Measurements from ENCODE around the gene ARSD. TPM values are rescaled to one million over a fixed set of nuclear protein-coding genes. Genes with fewer than 3 reads are reported as not detected.
"Not testable (repeated sequence)": the region's sequence is repeated elsewhere in the genome, so short reads cannot be mapped to it uniquely, and the experiment has no call there.

The ARSD gene
- total RNA-seq, 1 donor from 2014 or later: 13.0 TPM

DNA sequence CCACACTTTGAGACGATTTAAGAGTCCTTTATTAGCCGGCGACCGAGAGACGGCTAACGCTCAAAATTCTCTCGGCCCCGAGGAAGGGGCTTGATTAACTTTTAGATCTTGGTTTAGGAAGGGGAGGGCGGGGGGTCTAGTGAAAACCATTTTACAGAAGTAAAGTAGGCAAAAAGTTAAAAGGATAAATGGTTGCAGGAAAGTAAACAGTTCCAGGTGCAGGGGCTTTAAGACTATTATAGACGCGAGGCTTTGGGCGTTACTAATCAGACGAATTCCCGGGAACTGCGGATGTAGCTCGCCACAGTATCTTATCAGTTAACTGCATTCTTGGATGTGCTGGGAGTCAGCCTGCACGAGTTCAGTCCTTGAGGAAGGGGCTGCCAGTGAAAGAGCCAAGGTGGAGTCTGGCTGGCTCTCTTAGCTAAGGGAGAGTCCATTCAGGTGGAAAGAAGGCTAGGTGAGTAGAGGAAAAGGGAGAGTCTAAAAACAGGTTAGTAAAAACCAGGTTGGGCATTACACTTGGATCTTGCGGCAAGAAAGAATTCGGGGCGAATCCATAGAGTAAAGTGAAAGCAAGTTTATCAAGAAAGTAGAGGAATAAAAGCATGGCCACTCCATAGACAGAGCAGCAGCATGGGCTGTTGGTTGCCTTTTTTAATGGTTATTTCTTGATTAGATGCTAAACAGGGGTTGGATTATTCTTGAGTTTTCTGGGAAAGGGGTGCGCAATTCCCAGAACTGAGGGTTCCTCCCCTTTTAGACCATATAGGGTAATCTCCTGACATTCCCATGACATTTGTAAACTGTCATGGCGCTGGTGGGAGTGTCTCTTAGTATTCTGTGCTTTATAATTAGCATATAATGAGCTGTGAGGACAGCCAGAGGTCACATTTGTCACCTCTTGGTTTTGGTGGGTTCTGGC is 38.3 kb downstream of the ARSD start:
- DNase-seq: not testable (repeated sequence)

DNA sequence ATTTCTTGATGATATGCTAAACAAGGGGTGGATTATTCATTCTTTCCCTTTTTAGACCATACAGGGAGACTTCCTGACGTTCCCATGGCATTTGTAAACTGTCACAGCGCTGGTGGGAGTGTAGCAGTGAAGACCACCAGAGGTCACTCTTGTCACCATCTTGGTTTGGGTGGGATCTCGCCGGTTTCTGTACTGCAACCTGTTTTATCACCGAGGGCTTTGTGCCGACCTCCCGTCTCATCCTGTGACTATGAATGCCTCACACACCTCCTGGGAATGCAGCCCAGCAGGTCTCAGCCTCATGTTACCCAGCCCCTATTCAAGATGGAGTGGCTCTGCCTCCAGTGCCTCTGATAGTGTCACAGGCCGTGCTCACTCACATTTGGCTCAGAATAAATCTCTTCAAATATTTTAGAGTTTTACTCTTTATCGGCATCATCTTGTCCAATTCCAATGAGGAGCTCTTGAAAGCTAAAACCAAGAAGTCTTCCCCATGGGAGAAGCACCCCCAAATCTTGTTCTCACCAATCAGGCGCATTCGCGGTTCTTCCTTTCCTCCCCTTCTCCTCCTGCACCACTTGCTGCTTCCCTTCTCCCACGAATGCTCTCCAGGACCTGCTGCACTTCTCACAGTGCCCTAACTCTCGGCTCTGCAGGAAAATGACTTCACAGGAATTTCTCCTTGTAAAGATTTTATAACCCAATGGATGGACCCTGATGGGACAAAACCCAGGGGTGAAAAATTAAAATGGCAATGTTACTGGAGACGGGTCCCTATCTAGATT is 39.2 kb downstream of the ARSD start:
- DNase-seq: not testable (repeated sequence)

DNA sequence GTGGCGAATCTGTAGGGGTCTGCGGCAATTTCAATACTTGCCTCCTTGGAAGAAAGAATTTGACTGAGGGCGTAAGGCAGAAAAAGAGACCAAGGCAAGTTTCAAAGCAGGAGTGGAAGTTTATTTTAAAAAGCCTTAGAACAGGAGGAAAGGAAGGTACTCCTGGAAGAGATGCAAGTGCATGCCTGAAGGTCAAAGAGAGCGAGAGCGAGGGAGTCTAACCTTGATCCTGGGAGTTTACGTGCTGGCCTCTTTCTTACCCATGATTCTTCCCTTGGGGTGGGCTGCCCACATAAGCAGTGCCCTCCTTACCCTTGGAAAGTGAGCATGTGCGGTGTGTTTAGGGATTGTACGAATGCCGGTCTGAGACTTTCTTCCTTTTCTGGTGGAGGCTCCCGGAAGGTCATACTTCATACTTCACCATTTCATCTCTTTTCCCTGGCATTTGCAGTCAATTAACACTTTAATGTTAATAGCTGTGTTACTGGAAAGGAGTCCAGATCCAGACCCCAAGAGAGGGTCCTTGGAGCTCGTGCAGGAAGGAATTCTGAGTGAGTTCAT is 40.0 kb downstream of the ARSD start:
- no peak for DNase-seq

DNA sequence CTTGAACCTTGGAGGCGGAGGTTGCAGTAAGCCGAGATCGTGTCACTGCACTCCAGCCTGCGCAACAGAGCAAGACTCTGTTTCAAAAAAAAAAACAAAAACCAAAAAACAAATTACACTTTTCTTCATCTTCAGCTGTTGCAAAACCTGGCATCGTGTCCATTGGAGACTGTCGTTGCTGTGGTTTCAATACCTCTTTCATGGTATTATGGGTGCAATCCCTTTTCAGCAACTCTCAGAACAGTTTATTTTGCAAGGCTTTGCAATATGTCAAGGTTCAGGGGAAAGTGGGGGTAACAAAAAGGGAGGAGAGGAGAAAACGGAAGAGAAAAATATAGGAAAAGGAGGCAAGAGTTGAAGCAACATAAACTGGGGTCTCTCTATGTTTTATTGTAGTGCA is 40.8 kb downstream of the ARSD start:
- DNase-seq: no peak

DNA sequence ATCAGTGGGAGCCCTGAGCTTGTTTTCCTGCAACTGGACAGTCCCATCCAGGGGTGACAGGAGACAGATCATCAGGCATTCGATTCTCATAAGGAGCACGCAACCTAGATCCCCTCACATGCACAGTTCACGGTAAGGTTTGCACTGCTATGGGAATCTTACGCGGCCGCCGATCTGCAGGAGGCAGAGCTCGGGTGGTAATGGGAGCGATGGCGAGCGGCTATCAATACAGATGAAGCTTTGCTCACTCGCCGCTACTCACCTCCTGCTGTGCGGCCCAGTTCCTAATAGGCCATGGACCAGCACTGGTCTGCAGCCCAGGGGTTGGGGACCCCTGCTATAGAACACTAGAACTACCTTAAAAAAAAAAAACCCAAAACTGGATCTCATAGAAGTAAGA is 45.4 kb downstream of the ARSD start:
- DNase-seq: no peak

DNA sequence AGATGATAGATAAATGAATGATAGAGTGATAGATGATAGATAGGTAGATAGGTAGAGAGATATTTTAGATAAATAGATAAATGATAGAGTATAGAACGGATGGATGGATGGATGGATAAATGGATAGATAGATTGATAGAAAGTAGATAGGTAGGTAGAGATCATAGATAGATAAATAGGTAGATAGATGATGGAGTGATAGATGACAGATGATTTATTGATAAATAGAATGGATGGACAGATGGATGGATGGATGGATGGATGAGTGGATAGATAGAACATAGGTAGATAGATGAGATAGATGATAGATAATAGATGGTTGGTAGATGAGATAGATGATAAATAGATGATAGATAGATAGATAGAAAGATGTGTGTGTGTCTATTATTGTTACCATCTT is 49.5 kb downstream of the ARSD start:
- no peak for DNase-seq

DNA sequence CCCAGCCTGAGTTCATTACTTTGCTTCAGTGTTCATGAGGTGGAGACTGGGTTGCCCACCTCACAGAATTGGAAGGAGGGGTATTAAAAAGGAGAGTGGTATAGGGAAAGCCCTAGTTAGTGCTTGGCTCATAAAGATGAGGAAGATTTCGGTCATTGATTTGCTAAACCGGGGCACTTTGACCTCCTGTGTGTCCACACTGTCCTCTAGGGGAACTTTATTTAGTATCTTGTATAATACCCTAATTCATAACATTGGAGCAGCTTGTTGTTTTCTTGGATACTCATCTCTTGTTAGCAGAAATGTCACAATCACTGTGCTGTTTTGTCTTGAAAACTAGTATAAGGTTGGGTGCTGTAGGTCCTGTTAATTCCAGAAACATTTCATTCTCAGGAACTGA is 50.6 kb downstream of the ARSD start:
- no peak for DNase-seq

DNA sequence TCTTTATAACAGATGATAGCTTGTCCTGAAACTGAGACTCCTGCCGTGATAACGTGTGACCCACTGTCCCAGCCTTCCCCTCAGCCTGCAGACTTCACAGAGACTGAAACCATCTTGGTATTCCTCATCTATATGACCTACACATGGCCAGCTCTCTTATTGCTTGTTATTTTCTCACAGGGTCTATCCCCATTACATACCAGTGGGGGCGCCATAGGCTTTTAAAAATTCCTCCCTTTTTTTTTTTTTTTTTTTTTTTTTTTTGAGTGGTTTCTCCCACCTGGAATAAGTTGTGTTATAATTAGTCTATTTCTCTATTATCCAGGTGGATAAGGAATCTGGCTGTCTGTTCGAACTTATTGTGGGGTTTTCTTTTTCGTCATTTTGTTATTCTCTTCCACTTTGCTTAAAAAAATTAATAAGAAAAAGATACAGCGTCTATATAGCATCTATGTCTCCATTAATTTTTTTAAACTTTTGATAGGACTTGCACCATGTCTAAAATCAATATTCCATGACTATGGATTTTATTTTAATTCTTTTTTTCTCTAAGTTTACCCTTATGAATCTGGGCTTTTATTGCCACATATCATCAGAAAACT is 53.2 kb downstream of the ARSD start:
- no peak for DNase-seq

DNA sequence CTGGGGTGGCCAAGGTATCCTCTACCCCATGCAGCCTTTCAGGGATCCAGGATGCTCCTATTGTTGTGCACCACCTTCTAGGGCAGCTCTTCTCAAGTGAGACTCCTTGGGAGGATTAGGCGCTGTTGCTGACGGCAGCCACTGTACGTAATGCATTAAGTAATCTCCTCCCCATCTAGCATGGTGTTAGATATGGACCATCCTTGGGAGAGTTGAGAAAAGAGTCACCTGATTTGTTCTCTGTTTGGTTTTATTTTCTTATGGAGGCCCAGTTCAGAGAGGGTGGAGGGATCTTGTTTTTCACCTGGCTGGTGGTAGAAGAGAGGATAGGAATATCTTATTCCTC is 54.0 kb downstream of the ARSD start:
- DNase-seq: no peak

DNA sequence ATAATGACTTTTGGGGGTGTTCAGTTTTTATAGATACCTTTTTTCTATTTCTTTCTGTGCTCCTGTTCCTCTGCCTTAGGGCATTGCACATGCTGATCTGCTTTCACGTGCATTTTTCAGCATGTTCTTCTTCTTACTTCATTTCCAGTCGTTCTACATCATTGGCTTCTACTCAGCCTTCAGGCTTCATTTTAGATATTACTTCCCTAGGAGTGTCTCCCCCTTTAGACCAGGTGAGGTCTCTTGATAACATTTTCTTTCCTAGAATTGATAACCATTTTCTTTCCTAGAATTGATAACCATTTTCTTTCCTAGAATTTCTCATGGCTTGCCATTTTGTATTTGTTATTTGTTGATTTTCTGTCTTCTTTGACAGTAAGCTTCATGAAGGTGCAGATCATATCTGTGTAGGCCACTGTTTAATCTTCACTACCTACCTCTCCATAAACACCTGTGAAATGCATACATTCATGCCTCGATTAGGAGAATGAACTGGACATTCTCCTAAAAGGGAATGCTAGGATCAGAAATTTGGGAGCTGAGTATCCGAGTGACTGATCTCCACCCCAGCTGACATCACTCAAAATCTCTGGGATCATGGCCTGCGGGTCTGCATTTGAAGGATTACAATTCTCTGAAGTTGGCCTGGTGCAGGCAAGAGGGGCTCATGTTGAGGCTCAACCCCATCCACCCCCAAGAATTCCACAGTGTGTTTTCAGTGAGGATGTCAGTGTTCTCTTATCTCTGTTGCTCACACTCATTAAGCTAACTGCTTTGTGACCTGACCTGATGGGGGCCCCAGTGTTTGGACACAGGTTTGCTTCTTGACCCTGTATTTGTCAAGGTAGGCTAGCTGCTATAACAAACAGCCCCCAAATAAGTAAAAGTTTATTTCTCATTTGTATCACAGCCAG is 54.7 kb downstream of the ARSD start:
- DNase-seq: no peak

DNA sequence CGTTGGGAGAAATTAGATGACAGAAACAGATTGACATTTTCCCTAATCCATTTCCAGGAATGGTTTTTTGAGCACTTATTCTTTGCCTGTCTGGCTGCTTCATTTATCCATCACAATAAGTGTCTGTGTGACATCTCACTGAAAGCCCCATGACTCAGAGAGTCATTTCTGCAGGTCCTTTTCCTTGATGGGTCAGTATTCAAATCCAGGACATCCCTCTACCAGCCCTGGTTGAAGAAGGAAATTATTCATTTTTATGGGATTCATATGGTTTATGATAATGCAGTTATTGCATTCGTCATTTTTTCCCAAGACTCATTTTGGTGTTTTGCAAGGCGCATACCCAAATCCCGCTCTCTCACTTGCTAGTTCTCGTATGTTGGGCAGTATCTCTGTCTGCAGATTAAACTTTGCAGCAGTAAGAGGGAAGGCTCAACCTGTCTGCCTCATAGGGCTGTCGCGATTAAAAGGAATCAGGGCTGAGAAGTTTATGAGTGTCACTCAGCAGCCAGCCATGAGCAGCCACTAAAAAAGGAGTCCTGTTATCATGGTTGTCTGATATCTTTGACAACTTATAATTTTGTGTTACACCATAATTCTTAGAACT is 56.4 kb downstream of the ARSD start:
- no peak for DNase-seq

DNA sequence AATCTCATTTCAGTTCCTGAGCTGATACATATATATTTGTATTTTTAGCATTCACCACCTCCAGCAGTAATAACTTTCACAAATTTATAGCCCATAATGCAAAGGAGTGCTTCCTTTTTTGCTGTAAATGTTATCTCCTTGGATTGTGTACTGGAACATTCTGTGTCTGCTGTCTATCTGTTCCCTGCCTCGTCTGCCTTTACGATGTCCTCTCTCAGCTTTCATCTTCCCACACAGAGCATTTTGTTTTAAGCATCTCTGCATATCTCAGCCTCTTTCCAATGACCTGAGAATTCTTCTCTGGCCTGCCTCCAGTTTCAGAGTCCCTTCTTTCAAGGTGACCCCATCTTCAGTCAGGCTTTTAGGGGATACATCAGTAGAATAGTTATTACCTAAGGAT is 57.3 kb downstream of the ARSD start:
- DNase-seq: no peak

DNA sequence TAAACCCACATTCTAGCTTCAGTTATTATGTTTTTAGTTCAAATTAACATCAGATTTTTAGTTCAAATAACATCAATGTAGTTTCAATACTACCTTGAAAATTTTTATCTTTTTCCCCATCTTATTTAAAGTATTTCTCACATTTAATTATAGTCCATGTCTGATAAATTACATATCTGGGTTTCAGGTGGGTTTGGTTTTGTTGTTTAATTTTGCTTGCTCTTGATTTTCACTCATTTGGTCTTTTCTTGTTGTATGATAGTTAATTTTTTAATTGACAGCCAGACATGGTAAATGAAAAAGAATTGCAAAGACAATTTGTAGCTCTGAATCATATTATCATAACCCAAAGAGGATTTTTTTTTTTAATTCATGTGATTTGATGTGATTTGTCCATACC is 58.5 kb downstream of the ARSD start:
- no peak for DNase-seq

DNA sequence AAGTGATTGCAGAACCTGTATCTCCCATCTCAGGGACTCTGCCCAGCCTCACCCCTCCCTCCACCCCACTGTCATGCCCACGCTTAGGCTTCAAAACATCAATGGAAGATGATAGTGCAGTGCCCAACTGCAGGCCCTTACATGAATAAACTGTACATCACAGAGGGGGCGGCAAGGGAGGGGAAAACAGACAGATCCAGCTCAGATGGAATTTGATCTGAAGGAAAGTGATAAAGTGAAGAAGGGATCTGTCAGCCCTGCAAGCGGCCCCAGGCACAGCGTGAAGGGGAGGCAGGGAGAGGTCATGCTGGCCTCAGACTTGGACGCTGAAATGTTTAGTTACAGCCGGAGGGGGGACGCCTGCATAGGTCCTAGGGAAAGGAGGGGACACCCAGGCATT is 61.9 kb downstream of the ARSD start:
- no peak for DNase-seq

DNA sequence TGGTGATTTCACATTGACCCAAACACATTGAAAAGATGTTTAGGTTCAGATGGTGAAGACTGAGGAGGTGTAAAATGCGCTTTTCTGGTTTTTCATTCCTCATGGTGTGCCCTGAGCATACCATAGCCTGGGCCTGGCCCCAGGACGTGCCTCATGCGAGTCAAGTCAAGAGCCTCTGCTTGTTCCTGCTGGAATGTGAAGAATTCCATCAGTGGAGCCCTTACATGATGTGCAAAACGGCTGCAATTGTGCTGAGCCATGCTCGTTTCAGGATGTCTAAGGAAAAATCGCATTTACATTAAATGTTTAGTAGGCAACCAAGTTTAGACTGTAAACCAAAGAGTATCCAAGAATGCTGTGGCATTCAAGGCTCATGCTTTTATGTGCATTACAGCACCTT is 65.5 kb downstream of the ARSD start:
- no peak for DNase-seq

DNA sequence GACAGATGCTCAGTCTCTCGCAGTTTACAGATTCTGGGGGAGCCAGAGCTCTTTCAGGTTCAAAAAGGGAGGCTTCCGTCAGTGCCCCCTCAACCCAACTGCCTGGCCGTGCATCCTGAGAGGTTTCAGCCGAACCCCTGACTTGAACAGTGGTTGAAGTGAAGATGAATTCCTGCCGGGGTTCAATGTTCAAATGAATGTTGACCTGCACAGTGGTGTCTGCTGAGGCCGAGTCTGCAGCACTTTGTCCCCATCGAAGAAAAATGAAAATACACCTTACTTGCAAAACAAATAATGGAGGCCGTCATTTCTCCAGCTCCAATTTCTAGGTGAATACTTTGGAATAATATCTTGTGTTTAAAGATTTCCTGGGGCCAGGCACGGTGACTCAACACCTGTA is 66.7 kb downstream of the ARSD start:
- no peak for DNase-seq

DNA sequence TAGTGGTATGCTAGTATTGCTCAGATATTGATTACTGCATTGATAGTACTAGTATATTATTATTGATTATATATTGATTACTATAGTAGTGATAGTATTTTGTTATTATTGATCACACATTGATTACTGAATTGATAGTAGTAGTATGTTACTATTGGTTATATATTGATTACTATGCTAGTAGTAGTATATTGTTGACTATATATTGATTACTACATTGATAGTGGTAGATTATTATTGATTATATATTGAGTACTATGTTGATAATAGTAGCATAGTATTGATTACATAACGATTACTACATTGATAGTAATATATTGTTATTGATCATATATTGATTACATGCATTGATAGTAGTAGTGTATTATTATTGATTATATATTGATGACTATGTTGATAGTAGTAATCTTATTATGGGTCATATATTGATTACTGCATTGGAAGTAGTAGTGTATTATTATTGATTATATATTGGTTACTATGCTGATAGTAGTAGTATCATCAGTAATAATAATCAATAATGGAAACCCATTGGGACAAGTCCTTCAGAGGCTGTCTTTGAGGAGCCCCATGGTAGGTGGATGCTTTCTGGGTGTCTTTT is 69.8 kb downstream of the ARSD start:
- no peak for DNase-seq

DNA sequence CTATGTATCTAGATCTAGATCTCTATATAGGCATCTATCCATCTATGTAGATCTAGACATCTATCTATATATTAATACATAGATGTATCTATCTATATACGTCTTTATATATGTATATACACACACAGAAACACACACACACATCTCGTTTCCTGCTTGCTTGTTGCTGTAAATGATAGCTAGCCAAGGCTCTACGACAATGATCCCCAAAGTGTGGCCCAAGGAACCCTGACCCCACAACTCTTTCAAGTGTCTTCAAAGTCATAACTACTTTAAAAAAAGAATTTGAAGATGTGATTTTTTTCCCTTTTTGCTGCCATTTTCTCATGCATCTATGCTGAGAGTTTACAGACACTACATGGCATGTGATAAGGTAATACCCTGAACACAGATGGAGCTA is 71.6 kb downstream of the ARSD start:
- no peak for DNase-seq

DNA sequence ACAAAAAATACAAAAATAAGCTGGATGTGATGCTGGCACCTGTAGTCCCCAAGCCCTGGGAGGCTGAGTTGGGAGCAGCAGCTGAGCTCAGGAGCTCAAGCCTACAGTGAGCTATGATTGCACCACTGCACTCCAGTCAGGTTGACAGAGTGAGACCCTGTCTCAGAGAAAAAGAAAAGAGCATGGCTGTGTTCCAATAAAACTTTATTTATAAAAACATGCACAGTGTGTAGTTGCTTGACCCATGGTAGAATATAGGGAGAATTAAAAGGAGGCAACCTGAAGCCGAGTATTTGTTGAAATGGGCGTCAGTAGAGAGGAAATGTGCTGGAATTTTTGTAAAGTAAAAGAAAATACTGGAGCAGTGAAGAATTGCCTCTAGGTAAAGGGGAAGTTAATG is 73.4 kb downstream of the ARSD start:
- DNase-seq: no peak

DNA sequence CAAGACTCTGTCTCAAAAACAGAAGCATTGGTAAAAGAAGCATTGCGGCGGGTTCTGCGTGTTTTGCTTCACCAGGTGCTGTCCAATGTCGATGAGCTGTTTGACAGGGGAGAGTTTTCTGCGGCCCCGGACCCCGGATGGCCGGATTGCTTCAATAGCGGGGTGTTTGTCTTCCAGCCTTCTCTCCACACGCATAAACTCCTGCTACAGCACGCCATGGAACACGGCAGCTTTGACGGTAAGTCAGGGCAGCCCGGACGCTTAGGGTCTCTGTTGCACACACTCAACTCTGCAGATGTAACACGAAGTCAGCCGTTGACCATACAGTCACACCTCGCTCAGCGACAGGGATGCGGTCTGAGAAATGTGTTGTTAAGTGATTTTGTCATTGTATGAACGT is 74.2 kb downstream of the ARSD start:
- DNase-seq: no peak

Measured in skin of body (tissue), 2 donors.